COR-L47 (cell line): ENCODE measurements around the gene DDX60.
A peak's percentile ranks its signal among the peaks of the same experiment; 100 is the strongest.
"Not testable (repeated sequence)": the region's sequence is repeated elsewhere in the genome, so short reads cannot be mapped to it uniquely, and the experiment has no call there.

Source experiments
- DNase-seq: peaks from one replicate; lab custom pipeline; 2025; lab: John Stamatoyannopoulos, UW

DDX60 gene, protein sequence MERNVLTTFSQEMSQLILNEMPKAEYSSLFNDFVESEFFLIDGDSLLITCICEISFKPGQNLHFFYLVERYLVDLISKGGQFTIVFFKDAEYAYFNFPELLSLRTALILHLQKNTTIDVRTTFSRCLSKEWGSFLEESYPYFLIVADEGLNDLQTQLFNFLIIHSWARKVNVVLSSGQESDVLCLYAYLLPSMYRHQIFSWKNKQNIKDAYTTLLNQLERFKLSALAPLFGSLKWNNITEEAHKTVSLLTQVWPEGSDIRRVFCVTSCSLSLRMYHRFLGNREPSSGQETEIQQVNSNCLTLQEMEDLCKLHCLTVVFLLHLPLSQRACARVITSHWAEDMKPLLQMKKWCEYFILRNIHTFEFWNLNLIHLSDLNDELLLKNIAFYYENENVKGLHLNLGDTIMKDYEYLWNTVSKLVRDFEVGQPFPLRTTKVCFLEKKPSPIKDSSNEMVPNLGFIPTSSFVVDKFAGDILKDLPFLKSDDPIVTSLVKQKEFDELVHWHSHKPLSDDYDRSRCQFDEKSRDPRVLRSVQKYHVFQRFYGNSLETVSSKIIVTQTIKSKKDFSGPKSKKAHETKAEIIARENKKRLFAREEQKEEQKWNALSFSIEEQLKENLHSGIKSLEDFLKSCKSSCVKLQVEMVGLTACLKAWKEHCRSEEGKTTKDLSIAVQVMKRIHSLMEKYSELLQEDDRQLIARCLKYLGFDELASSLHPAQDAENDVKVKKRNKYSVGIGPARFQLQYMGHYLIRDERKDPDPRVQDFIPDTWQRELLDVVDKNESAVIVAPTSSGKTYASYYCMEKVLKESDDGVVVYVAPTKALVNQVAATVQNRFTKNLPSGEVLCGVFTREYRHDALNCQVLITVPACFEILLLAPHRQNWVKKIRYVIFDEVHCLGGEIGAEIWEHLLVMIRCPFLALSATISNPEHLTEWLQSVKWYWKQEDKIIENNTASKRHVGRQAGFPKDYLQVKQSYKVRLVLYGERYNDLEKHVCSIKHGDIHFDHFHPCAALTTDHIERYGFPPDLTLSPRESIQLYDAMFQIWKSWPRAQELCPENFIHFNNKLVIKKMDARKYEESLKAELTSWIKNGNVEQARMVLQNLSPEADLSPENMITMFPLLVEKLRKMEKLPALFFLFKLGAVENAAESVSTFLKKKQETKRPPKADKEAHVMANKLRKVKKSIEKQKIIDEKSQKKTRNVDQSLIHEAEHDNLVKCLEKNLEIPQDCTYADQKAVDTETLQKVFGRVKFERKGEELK (N-terminal part only)

DNA sequence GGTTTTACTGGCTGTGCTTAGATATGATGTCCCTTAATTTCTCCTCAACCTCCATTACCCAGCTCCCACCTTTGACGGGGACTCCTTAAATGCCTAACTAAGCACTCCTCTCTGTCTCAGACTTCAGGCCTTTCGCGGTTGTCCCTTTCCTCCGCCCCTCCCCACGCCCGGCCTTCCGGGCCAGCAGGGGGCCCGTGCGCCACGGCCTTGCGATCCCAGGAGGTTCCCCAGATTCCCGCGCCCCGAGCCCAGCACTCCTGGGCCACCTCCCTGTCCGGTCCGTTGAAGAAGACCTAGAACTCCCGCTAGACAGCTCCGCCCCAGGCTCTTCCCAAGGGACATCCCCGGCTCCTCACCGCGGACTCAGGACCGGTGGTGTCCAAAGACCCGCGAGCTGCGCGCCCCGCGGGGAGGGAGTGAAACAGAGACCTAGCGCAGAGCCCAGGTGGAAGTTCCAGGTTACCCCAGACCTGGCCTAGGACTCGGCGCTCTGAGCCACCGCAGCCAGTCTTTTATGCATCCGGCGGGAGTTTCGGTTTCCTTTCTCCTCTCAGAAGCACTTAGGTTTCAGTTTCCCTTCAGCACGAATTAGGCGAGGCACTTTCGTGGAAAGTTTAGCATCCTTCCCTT, at the start of gene DDX60:
Gene DDX60, minus strand, starts transcription at position 487 of the 630 bp plus-strand sequence. CDS start 7,493 bp downstream, outside the sequence.
- peak; percentile 58 for DNase-seq

DNA sequence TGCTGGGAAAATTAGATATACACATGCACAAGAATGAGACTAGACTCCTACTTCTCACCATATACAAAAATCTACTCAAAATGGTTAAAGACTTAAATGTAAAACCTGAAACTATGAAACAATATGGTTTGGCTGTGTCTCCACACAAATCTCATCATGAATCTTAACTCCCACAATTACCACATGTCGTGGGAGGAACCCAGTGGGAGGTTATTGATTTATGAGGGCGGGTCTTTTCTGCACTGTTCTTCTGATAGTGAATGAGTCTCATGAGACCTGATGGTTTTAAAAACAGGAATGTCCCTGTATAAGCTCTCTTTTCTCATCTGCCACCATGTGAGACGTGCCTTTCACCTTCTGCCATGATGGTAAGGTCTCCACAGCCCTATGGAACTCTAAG, 48.5 kb upstream of the DDX60 start:
- no peak for DNase-seq

DNA sequence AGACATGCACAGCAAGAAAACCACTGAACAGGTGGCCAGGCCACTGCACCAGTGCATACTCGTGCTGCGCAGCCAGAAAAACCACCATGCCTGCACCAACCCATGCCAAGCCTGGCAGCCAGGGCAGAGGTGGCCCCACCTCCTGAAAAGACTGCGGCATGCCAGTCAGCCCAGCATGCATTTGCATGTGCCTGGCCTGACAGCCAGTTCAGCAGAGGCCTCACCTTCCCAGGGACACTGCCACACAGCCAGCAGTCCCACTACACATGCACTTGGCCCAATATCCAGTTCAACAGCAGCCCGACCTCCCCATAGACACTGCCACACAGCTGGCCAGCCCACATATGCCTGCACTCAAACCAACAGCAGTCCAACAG, 43.5 kb upstream of the DDX60 start:
- DNase-seq, result no peak

DNA sequence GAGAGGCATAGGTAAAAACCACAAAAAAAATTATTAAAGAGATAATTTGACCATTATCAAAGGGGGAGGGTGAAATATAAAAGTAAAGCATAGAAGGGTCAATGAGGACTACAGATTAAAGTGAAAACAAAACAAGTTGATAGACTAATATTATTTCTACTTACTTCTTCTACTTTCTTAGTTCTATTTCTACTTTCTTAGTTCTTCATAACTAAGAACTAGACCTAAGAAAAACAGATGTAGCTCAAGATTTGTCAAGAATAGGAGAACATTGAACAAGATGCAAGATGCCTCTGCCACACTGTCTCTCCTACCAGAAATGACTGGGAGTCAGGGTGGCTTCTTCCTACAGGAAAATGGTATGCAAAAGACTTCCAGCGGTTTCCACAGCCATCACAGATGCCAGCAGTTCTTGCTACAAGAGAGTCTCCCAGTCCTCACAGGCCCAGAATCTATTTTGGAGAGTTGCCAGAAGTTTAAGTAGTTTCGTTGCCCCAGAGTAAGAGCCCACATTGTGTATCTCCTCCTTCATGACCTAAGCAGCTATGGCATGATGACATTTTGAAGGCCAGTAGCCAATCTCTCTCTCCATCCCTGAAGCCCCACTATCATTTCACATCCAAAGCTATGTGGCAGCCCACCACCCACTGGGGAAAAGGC, 42.9 kb upstream of the DDX60 start:
- DNase-seq, result no peak

DNA sequence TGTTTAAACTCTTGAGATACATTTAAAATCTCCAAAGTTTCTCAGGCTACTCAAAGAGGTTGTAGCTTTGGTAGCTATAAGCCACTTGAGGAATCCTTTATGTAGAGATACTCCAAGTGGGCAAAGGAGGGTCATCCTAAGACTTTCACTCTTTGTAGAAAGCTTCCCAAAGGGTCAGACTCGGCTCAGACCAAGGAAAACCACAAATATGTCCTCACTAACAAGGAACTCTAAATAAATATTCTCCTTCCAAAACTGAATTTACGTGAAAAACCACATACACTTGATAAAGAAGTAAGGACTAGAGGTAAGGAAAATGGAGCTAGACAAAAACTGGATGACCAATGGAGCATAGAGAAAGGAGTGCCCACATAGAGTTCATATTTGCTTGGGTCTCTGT, 41.7 kb upstream of the DDX60 start:
- DNase-seq, result no peak

DNA sequence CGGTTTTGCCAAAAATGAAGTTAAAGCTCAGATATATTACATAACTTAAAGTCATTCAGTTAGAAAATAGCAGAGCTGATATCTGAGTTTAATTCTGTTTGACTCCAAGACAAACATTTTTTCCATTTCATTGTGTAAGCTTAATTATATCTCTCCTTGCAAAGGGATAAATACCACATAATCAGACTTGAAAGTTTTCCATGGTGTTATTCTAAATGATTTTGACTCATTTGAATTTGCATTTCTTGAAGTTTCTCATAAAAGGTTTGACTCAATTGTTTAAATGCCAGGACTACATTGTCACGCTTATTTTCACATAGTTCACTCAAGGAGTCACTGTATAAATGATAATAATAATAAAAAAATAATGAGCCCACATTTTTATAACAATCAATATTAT, 39.4 kb upstream of the DDX60 start:
- no peak for DNase-seq

DNA sequence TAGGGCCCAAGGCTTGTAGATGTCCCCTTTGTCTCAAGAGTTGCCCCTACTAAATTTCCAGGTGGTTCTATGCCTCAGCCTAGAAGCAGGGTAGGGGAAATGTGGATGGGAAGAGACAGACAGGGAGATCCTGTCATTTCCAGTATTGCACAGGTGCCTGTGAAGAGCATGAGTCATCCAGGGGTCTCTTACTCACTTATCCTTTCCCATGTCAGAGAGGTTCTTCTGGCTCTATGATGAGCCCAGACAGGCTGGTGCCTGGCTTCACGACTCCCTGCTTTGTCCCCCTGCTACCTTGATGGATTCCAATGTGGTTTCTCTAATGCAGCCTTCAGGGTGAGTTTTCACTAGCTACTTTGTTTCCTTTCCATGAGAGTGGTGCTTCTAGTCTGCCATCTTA, 35.2 kb upstream of the DDX60 start:
- no peak for DNase-seq

DNA sequence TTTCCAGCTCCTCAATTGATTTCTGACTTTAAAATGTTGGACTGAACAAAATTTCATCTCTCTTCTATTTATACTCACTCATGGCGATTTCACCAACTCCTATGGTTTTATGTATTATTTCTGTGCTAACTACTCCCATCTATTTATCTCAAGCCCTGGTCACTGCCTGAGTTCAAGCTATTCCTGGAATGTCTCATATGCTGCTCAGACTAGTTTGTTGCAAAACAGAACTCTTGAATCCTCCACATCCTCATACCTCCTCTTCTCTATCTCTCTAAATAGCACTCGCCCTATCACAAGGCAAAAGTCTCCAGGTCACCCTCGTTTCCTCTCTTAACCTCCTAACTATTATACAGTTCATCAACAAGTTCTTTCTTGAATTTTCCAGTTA, 19.0 kb upstream of the DDX60 start:
- DNase-seq, result no peak

DNA sequence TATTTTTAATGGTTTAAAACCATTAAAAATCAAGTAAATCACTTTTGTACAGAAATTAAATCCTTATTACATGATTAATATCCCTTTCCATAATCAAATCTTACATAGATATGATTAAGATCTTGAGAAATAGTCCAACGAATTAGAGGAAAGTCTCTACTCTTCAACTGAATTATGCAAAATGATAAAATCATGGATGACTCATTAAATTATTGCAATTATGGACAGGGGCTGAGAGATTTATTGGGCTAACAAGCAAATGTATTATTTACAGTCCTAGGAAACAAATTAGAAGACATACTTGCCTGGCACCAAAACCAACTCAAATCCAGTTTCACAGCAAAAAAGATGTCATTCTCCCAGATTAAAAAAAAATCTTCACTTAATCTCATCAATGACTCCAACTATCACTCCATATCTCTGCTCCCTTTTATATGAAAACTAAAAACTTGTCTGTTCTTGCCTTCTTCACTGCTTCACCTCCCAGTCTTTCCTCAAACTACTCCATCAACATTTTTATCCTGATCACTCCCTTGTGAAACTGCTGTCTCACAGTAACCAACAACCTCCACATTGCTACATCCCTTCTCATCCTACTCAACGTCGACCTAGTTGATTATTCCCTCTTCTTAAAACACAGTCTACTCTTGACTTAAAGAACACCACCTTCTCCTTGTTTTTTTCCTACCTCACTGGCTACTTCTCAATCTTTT, 18.4 kb upstream of the DDX60 start:
- DNase-seq, result no peak

DNA sequence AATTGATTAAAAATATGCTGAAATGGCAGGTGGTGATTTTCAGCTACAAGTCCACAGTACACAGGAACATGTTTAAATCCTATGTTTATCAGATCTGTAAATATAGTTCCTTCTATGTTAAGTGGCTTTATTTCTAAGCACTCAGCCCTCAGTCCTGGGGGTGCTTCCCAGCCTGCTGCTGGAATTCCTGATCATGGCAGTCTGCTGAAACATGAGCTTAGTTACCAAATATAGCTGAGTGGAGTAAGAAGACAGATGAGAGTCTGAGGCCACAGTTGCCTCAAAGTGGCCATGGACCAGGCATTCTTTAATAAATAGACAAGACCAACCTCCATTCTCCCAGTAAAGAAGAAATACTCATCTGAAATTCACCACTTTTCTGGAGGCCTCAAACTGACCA, 17.1 kb upstream of the DDX60 start:
- no peak for DNase-seq

DNA sequence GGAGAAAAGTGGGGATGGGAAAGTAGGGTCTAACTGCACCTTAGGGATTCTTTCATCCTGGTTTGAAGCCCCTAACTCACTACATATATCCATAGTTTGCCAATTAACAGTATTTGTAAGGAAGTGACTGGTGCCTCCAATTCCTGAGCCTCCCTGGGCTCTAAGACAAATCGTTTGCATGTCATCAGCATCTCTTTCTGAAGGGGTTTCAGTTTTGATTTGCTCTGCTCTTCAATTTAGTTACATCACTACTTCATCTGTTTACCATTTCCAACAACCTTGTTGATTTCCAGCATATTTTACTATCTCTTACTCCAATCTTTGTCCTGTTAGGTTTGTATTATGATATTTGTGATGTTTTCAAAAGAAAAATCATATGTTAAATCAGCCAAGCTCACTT, 15.5 kb upstream of the DDX60 start:
- DNase-seq, result no peak

DNA sequence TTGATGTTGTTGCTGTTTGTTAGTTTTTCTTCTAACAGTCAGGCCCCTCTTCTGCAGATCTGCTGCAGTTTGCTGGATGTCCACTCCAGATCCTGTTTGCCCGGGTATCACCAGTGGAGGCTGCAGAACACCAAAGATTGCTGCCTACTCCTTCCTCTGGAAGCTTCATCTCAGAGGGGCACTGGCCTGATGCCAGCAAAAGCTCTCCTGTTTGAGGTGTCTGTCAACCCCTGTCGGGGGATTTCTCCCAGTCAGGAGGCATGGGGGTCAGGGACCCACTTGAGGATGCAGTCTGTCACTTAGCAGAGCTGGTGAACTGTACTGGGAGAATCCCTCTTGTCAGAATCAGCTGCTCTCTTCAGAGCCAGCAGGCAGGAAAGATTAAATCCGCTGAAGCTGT, 12.0 kb upstream of the DDX60 start:
- DNase-seq, result not testable (repeated sequence)

DNA sequence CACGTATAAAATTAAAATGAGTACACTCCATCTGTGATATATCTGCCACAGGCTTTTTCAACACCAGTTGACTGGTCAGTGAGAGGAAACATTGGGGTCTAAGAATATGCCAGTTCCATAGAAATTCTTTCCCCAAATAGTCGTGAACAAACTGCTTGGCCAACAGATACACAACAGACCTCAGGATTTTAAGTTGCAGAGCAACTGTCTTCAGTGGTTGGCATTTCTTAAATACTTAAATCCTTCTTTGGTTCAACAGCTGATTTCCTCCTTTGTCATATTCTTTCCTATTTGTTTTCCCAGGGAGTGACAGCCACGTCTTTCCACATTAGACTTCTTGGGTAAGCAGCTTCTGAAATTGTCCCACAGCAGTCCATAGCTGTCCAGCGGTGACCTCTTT, 7.0 kb upstream of the DDX60 start:
- no peak for DNase-seq

DNA sequence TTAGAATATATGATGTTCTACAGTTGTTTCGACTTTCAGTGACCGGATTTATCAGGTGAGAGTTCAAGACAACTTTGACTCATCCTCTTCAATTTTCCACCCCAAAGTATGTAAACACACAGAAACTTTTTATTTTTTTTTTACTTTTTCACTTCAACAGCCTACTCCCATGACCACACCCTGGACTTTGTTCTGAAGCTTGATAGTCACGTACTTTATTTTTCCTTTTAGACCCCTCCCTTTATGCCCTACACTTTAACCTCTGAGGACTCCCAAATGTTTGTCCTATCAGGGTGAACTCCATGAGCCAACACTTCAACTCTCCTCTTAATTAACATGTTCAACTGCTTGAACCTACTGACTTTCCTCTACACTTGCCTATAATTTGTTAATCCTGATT, 2.5 kb upstream of the DDX60 start:
- no peak for DNase-seq

DNA sequence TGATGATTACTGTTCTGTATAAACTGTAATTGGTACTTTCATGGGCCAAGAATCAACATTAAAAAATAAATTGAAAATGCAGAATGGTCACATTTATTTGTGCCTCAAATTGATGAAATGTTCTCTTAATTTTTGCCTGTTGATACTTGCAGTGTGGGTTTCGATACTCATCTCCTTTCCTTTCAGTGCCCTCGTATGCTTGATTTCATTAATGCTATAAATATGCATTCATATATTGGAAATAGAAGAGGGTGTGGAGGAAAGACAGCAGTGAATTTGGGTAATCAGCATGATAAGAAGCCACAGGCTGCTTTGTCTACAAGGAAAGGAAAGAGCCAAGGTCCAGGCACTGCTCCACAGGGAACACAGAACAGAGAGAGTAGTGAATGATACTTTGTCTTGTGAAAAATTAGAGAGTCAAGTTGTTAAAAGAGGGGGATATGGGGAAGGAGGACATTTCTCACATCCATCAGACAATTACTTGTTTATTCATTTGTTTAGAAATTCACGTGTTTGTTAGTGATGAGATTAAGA, 1.0 kb upstream of the DDX60 start:
- DNase-seq, result no peak

DNA sequence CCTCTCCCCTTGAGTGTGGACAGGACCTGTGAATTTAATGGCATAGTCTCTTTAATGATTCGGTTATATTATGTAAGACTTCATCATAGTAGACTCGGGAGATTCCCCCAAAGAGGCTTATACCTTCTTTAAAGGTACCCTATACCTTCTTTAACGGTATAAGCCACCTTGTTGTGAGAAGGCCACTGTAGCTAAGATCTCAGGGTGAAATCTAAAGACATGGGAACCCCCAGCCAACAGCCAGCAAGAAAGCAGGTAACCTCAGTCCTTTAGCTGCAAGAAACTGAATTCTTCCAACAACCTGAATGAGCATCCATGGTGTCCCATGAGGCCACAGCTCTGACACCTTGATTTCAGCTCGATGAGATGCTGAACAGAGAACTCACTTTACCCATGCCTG, 931 bp downstream of the DDX60 start:
- DNase-seq, result no peak

DNA sequence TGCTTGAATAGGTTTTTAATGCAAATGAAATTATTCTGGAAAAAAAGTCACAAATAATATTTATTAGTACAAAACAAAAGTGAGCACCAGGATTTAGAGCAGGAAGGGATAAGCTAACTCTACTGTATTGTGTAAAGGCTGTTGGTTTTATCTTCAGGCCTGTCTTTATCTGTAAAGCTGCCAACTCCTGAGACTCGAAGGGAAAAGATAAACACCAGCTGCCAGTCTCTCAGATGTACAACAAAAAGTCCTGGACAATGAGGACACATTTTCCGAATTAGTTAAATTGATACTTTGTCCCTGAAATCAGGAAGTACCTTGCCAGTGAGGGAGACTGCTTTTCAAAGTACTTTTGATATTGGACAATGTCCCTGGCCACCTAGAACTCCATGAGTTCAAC, 8.8 kb downstream of the DDX60 start:
- peak; percentile 68 for DNase-seq

DNA sequence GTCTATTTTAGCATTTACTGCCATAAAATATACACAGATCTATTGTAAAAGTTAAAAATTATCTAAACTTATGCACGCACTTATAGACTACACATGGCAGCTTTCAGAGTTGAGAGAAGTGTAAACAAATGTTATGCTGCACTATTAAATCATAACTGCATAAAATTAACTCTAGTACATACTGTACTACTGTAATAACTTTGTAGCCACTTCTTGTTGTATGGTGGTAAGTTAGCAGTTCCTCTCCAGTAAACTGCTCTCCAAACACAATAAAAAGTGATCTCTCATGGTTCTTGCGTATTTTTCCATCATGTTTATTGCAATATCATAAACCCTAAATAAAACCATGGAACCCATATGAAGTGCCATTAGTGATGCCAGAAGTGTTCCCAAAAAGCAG, 9.6 kb downstream of the DDX60 start:
- no peak for DNase-seq

DNA sequence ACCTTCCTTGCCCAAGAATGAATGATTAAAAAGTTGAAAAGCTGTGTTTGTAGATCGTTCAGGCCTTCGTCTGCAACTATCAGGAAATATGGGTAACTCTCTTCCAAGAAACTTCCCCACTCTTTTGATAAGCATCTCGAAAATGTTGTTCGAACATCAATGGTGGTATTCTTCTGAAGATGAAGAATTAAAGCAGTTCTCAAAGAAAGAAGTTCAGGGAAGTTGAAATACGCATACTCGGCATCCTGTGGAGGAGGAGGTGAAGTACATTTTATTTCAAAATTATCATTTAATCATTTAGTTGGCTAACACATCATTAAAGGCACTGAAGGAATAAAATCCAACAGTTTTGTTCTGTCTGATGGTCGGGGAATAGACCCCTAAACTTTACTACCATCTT, 12.1 kb downstream of the DDX60 start:
- DNase-seq, result no peak

DNA sequence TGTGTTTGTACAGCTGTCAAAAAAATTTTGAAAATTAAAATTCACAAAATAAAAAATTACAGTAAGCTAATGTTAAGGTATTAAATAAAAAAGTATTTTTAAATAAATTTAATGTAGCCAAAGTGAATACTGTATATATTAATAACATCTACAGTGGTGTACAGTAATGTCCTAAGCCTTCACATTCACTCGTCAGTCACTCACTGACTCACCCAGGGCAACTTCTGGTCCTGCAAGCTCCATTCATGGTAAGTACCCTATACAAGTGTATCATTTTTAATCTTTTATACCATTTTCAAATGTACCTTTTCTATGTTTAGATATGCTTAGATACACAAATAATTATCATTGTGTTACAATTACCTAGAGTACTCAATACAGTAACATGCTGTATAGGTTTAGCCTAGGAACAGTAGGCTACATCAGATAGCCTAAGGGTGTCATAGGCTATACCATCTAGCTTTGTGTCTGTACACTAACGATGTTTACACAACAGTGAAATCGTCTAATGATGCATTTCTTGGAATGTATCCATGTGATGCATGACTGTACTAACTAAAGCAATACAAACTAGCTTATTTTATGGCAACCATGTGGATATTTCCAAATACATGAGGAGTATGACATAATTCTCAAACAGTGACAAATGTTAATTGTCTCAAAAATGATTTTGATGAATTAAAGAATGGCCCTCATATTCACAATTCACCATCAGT, 13.7 kb downstream of the DDX60 start:
- peak; percentile 71 for DNase-seq
